Measurements from ENCODE around the gene IRF7.

DNA sequence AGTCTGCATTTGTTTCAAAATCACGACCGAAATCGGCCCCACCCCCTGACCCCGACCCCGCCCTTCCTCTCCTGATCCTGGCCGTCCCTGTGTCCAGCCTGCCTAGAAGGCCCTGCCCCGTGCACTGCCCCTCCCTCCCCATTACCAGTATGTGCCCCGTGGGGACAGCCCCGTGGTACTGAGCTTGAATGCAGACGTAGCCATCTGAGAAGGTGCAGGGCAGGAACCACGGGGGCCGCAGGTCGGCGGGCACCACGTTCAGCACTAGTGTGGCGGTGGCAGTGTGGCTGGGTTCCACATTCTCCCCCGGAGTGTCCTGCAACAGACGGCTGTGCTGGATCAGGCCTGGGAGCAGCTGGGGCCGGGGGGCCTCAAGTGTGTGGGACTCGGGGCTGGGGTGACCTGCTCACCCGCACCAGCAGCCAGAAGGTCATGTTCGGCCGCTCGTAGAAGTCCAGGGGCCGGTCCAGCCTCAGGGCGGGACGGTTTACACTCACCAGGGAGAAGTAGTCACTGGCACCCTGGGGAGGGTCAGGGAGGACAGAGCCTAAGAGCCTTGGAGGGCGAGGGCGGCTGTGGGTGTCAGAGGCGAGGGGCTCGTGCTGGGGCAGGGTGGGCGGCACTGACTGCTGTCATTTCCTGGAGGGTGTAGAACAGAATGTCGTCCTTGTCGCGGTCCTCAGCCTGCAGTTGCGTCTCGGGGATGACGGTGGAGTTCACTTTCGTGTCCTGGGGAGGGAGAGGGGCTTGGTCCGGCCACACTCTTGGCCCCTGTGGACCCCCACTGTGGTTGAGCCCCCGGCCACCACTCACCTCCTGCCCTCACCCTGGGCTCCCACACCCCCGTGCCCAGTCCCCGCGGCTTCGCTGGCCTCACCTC lies 5.4 kb upstream of the IRF7 start:
- TF ChIP-seq, protein P1, sequence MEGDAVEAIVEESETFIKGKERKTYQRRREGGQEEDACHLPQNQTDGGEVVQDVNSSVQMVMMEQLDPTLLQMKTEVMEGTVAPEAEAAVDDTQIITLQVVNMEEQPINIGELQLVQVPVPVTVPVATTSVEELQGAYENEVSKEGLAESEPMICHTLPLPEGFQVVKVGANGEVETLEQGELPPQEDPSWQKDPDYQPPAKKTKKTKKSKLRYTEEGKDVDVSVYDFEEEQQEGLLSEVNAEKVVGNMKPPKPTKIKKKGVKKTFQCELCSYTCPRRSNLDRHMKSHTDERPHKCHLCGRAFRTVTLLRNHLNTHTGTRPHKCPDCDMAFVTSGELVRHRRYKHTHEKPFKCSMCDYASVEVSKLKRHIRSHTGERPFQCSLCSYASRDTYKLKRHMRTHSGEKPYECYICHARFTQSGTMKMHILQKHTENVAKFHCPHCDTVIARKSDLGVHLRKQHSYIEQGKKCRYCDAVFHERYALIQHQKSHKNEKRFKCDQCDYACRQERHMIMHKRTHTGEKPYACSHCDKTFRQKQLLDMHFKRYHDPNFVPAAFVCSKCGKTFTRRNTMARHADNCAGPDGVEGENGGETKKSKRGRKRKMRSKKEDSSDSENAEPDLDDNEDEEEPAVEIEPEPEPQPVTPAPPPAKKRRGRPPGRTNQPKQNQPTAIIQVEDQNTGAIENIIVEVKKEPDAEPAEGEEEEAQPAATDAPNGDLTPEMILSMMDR (IDR thresholded peaks at IDR 0.05), result no peak
- no peak for TF ChIP-seq POLR2A (IDR thresholded peaks at IDR 0.05)

Data from lower leg skin (tissue), 3 donors.